H1 (cell line): Measurements from ENCODE around the gene MLPH. TPM values are rescaled to one million over a fixed set of nuclear protein-coding genes. Genes with fewer than 3 reads are reported as not detected.

Source experiments
- CBX5 ChIP-seq: fragments of 300-800, 300-1000 bp; sonication (generic); IDR thresholded peaks from 2 replicates; pipeline ENCODE4 v1.7.1; 2016; ENCODE audit warnings: antibody characterized with exemption, low read length, low read depth
- EP300 ChIP-seq, 2 experiments: IDR thresholded peaks; 1 replicate in 1 of 2; 2 replicates in 1 of 2; pipeline ENCODE4 v1.6.1; 2011 to 2012; ENCODE audit warnings: low read depth in 2 of 2, low read length in 2 of 2, mild to moderate bottlenecking in 2 of 2, borderline replicate concordance in 1 of 2, inconsistent platforms in 1 of 2, moderate library complexity in 1 of 2
- SAP30 ChIP-seq: fragments of 300-600 bp; sonication (generic); IDR thresholded peaks from 2 replicates; pipeline ENCODE4 v1.7.1; 2012; ENCODE audit warnings: low read length, moderate library complexity, mild to moderate bottlenecking, inconsistent platforms; ENCODE audit not compliant: insufficient read depth, insufficient replicate concordance
- polyA plus RNA-seq, 7 experiments: library from polyadenylated mRNA; depleted of rRNA in 3 of 7; stranded (reverse) in 5 of 7; unstranded in 2 of 7; fragments of >200 nt in 5 of 7; fragments of 200-250 nt in 2 of 7; gene quantifications; 1 replicate in 5 of 7; 2 replicates in 1 of 7; 4 replicates in 1 of 7; pipeline versions ENCODE4 v1.2.1 to v1.2.3, GENCODE V29; 2011 to 2013; ENCODE audit warnings: missing spikeins in 2 of 7, mixed read lengths in 2 of 7
- total RNA-seq: library from RNA; stranded (reverse); fragmentation: NEBNext Ultra II Directional; extraction: Animal tissue kit (Norgen Biotek cat#: 25700); gene quantifications from 2 replicates; pipeline ENCODE4 v1.2.1, GENCODE V29; 2021

Gene MLPH
- total and polyA plus RNA-seq, 2 of the 8 experiments (the other 6 are each of a cell fraction or from before 2014, with no cell fraction given), result 12.7 to 17.0 TPM

- TF ChIP-seq EP300 (IDR thresholded peaks at IDR 0.05; ENCODE audit: borderline replicate concordance in 1 of 2, low read depth in 2 of 2, low read length in 2 of 2) (no peak), SAP30 (no peak), CBX5 (no peak)
Measured at GRCh38 chr2:237549216-237549615, 62.2 kb downstream of the MLPH start (continued).
